Measurements from ENCODE around the gene TCEA2. TPM values are rescaled to one million over a fixed set of nuclear protein-coding genes. Genes with fewer than 3 reads are reported as not detected.

The TCEA2 gene
- total and polyA plus RNA-seq, 2 of the 13 experiments (the other 11 are each of a cell fraction or from before 2014, with no cell fraction given), result 28.1 to 33.7 TPM

DNA sequence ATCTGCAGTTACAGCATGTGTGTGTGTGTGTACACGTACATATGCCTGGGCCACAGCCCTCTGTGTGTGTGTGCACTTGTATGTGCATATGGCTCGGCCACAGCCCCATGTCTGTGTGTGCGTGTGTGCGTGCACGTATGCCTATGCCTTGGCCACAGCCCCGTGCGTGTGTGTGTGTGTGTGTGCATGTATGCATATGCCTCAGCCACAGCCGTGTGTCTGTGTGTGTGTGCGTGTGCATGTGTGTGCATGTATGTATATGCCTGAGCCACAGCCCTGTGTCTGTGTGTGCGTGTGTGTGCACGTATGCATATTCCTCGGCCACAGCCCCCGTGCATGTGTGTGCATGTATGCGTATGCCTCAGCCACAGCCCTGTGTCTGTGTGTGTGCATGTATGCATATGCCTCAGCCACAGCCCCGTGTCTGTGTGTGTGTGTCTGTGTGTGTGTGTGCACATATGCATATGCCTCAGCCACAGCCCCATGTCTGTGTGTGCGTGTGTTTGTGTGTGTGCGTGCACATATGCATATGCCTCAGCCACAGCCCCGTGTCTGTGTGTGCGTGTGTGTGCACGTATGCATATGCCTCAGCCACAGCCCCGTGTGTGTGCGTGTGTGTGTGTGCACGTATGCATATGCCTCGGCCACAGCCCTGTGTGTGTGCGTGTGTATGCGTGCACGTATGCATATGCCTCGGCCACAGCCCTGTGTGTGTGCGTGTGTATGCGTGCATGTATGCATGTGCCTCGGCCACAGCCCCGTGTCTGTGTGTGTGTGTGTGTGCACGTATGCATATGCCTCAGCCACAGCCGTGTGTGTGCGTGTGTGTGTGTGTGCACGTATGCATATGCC lies 41.6 kb upstream of the TCEA2 start (continued):
- TF ChIP-seq SNAPC2 (CRISPR knock-in tag; IDR thresholded peaks at IDR 0.05) (no peak), HMGA1 (CRISPR knock-in tag; conservative IDR thresholded peaks at IDR 0.05) (no peak), ZNF652 (CRISPR knock-in tag; IDR thresholded peaks at IDR 0.05; ENCODE audit: borderline replicate concordance, low read depth) (no peak), POLR2A (IDR thresholded peaks at IDR 0.05; ENCODE audit: insufficient read depth in 1 of 2, low read depth in 2 of 2, low read length in 2 of 2) (peak; percentile 13 to 60; a peak in 2 of 4 replicates), ZNF121 (CRISPR knock-in tag; IDR thresholded peaks at IDR 0.05) (no peak), TARDBP (CRISPR knock-in tag; IDR thresholded peaks at IDR 0.05) (peak; percentile 66; the same call in 1 of the 2 replicates), SALL2 (CRISPR knock-in tag; IDR thresholded peaks at IDR 0.05) (no peak), GFI1 (CRISPR knock-in tag; IDR thresholded peaks at IDR 0.05; ENCODE audit: borderline replicate concordance) (no peak), FOXC1 (CRISPR knock-in tag; IDR thresholded peaks at IDR 0.05; ENCODE audit: borderline replicate concordance) (no peak), MTA3 (CRISPR knock-in tag; IDR thresholded peaks at IDR 0.05) (no peak), ARHGAP35 (CRISPR knock-in tag; IDR thresholded peaks at IDR 0.05; ENCODE audit: borderline replicate concordance) (no peak), SKI (IDR thresholded peaks at IDR 0.05; ENCODE audit: partially characterized antibody) (no peak), AGO2 (optimal IDR thresholded peaks at IDR 0.05; ENCODE audit: low read depth, low read length) (peak; percentile 85), ZBTB14 (CRISPR knock-in tag; IDR thresholded peaks at IDR 0.05) (no peak), EED (CRISPR knock-in tag; IDR thresholded peaks at IDR 0.05) (0 out of 2 replicates have a peak, but pooled peaks have one; percentile 23), FOXO4 (CRISPR knock-in tag; conservative IDR thresholded peaks at IDR 0.05) (0 out of 2 replicates have a peak, but pooled peaks have one; percentile 5), CEBPB (IDR thresholded peaks at IDR 0.05; ENCODE audit: borderline replicate concordance, low read depth, low read length) (no peak), HDAC2 (CRISPR knock-in tag; IDR thresholded peaks at IDR 0.05) (no peak), RNF219 (CRISPR knock-in tag; IDR thresholded peaks at IDR 0.05) (no peak), GZF1 (CRISPR knock-in tag; IDR thresholded peaks at IDR 0.05) (no peak), GABPA (IDR thresholded peaks at IDR 0.05; ENCODE audit: low read depth, low read length) (no peak; the same call in 1 of the 2 replicates), GABPA (CRISPR knock-in tag; IDR thresholded peaks at IDR 0.05; ENCODE audit: low read depth) (no peak)
- TF ChIP-seq, protein P1, sequence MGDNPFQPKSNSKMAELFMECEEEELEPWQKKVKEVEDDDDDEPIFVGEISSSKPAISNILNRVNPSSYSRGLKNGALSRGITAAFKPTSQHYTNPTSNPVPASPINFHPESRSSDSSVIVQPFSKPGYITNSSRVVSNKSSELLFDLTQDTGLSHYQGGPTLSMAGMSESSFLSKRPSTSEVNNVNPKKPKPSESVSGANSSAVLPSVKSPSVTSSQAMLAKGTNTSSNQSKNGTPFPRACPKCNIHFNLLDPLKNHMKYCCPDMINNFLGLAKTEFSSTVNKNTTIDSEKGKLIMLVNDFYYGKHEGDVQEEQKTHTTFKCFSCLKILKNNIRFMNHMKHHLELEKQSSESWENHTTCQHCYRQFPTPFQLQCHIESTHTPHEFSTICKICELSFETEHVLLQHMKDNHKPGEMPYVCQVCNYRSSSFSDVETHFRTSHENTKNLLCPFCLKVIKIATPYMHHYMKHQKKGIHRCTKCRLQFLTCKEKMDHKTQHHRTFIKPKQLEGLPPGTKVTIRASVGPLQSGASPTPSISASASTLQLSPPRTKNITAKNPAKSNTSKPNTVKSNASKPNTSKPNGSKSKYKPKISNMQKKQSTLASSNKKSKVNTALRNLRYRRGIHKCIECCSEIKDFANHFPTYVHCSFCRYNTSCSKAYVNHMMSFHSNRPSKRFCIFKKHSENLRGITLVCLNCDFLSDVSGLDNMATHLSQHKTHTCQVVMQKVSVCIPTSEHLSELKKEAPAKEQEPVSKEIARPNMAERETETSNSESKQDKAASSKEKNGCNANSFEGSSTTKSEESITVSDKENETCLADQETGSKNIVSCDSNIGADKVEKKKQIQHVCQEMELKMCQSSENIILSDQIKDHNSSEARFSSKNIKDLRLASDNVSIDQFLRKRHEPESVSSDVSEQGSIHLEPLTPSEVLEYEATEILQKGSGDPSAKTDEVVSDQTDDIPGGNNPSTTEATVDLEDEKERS (CRISPR knock-in tag; IDR thresholded peaks at IDR 0.05), result no peak
